Ishikawa (cell line): ENCODE measurements around the gene GNL2.

Source experiments
- CEBPB ChIP-seq: IDR thresholded peaks from 2 replicates; pipeline ENCODE4 v1.6.1; 2012
- EGR1 ChIP-seq: IDR thresholded peaks from 2 replicates; pipeline ENCODE4 v1.6.1; 2012
- EP300 ChIP-seq: IDR thresholded peaks from 2 replicates; pipeline ENCODE4 v1.6.1; 2012; ENCODE audit warnings: borderline replicate concordance
- FOXM1 ChIP-seq: IDR thresholded peaks from 2 replicates; pipeline ENCODE4 v1.6.1; 2012; ENCODE audit warnings: low read depth, borderline replicate concordance
- NFIC ChIP-seq: IDR thresholded peaks from 2 replicates; pipeline ENCODE4 v1.6.1; 2012
- RAD21 ChIP-seq: IDR thresholded peaks from 2 replicates; pipeline ENCODE4 v1.6.1; 2012; ENCODE audit warnings: low read depth
- REST ChIP-seq: IDR thresholded peaks from 2 replicates; pipeline ENCODE4 v1.6.1; 2012; ENCODE audit warnings: low read depth, mild to moderate bottlenecking
- TAF1 ChIP-seq: IDR thresholded peaks from 2 replicates; pipeline ENCODE4 v1.6.1; 2012; ENCODE audit warnings: low read depth, mild to moderate bottlenecking
- TCF12 ChIP-seq: IDR thresholded peaks from 2 replicates; pipeline ENCODE4 v1.6.1; 2012; ENCODE audit warnings: low read depth
- TEAD4 ChIP-seq: IDR thresholded peaks from 2 replicates; pipeline ENCODE4 v1.6.1; 2012
- YY1 ChIP-seq: IDR thresholded peaks from 2 replicates; pipeline ENCODE4 v1.6.1; 2012; ENCODE audit warnings: low read depth
- ZBTB7A ChIP-seq: IDR thresholded peaks from 2 replicates; pipeline ENCODE4 v1.6.1; 2012; ENCODE audit warnings: low read depth
- TF ChIP-seq, protein P1 (sequence below): IDR thresholded peaks from 2 replicates; pipeline ENCODE4 v1.6.1; 2012
- TF ChIP-seq, protein P2 (sequence below): IDR thresholded peaks from 2 replicates; pipeline ENCODE4 v1.6.1; 2012

GRCh38 chr1:37599940-37600339, 4.2 kb upstream of the GNL2 start:
- no peak for TF ChIP-seq REST
- TF ChIP-seq, protein P1, sequence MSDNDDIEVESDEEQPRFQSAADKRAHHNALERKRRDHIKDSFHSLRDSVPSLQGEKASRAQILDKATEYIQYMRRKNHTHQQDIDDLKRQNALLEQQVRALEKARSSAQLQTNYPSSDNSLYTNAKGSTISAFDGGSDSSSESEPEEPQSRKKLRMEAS, result no peak
- no peak for TF ChIP-seq EP300
- TF ChIP-seq CEBPB, result no peak
- TF ChIP-seq RAD21, result no peak
- no peak for TF ChIP-seq FOXM1
- no peak for TF ChIP-seq YY1
- TF ChIP-seq TEAD4, result no peak
- TF ChIP-seq ZBTB7A, result no peak
- no peak for TF ChIP-seq NFIC
- no peak for TF ChIP-seq EGR1
- TF ChIP-seq, protein P2, sequence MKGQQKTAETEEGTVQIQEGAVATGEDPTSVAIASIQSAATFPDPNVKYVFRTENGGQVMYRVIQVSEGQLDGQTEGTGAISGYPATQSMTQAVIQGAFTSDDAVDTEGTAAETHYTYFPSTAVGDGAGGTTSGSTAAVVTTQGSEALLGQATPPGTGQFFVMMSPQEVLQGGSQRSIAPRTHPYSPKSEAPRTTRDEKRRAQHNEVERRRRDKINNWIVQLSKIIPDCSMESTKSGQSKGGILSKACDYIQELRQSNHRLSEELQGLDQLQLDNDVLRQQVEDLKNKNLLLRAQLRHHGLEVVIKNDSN, result no peak
- TF ChIP-seq TAF1, result no peak
- TF ChIP-seq TCF12, result no peak
